T-helper 2 cell (primary cell): ENCODE data around the gene TIGD1.
"Not testable (repeated sequence)": the region's sequence is repeated elsewhere in the genome, so short reads cannot be mapped to it uniquely, and the experiment has no call there.

ENCODE experiments used
- DNase-seq, 5 experiments: peaks; one replicate each; pipeline versions ENCODE4 v3.0.0 to v3.0.0-alpha.2; 2012 to 2022

Gene TIGD1

DNA sequence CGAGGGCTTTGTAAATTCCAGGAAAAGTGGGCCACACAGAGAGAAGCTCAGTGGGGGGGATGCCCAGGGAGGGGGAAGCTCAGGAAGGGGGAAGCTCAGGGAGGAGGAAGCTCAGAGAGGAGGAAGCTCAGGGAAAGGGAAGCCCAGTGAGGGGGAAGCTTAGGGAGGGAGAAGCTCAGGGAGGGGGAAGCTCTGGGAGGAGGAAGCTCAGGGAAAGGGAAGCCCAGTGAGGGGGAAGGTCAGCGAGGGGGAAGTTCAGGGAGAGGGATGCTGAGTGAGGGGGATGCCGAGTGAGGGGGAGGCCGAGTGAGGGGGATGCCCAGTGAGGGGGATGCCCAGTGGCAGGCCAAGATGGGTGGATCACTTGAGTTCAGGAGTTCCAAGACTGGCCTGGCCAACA is 11.7 kb downstream of the TIGD1 start:
- no peak for DNase-seq

DNA sequence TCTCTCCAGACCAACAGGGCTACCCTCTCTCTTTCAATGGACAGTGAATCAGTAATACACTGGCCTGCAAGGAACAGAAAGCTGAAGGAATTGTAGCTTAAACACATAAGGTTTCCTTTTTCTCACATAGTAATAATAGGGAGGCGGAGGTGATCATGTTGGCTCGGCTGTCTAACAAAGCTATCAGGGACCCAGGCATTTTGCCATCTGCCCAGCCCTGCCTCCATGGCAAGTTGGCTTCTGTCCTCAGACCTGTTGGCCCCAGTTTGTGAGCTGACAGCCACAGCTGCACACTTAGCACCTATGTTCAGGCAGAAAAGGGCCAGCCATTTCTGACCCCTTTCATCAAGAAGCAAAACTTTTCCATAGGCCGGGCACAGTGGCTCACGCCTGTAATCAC is 12.9 kb downstream of the TIGD1 start:
- no peak for DNase-seq

DNA sequence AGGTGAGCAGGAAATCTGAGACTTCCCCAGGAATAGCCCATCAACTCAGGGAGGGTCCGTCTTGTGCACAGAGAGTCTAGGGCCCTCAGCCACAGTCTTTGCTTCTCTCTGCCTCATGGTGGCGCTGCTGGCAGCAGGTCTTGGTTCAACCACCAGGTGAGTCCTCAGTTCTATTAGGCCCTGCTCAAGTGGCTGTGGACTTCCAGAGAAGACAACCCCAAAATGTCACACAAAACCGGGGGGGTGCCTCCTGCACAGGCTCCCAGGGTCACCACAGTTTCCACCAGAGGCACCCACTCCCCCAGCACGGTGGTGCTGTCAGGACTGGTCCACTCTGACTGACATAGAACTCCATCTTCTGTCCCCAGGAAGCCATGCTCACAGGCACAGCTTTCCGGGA is 13.3 kb downstream of the TIGD1 start:
- no peak for DNase-seq

DNA sequence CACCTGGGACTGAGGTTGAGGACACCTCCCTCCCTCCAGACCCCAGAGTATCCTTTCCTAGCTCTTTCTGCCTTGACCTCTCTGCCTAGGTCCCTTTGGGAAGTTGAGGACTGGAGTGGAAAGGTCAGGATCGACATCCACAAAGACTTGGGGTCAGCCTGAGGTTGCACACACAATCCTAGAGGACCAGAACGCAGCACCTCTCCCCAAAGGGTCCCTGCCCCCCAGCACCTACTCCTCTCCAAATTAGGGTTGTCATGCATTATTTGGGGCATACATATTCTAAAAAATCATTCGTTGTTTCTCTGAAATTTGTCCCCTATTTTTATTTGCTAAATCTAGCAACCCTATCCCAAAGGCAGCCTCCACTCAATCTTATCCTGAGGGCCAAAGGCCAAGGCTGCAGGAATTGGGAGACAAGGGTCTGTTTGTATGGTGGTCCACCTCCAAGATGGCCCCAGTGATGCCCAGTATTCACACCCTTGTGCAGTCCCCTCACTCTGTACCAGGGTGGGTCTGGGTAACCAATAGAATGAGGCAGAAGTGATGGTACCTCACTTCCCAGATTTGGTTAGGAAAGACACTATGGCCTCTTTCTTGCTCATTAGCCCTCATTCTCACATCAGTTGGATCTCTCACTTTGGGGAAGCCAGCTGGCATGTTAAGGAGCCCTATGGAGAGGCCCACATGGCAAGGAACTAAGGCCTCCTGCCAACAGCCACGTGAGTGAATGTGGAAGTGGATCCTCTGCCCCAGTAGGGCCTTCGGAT is 14.4 kb downstream of the TIGD1 start:
- DNase-seq = no peak

DNA sequence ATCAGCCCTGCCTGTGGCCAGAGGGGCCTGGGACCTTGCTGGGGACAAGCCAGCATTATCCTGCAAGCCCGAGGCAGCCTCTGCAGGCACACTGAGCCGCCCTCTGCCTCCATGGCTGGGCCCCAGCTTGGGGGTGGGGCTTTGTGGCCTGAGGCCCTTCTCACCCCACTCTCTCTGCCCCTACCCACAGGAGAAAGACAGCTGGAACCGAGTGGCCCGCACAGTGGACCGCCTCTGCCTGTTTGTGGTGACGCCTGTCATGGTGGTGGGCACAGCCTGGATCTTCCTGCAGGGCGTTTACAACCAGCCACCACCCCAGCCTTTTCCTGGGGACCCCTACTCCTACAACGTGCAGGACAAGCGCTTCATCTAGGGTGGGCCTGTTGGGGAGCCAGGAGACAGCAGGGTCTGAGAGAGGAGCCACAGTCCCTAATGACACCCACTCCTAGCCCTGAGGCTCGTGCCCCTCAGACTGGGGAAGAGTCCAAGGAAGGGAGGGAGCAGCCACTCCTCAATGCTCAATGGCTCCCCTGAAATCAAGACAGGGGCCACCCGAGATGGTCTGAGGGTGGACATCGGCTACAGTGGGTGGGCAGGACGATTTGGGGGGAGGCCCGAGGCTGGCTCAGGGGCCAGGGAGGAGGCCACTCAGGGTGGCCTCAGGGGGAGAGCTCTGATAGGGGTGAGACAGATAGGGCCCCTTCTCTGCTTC is 15.3 kb downstream of the TIGD1 start:
- DNase-seq = no peak

DNA sequence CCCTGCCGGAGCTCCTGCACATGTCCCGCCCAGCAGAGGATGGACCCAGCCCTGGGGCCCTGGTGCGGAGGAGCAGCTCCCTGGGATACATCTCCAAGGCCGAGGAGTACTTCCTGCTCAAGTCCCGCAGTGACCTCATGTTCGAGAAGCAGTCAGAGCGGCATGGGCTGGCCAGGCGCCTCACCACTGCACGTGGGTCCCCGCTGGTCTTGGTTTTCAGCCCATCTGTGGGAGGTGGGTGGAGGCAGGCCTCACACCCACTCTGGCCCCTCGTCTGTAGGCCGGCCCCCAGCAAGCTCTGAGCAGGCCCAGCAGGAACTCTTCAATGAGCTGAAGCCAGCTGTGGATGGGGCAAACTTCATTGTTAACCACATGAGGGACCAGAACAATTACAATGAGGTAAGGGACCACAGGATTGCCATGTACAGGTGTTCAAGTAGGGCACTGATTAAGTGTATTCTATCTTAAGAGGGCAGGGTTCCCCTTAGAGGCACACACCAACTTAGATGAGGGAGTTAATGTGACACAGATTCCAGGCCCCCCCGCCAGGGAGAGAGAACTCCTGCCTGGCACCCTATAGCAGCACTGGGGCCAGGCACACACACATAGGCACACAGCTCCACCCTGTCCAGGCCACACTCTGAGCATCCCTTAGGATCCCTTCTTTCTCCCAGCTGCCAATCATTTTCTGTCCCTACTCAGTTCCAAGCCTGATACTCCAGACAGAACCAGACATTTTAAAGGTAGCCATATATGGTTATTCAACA is 16.2 kb downstream of the TIGD1 start:
- DNase-seq = no peak

DNA sequence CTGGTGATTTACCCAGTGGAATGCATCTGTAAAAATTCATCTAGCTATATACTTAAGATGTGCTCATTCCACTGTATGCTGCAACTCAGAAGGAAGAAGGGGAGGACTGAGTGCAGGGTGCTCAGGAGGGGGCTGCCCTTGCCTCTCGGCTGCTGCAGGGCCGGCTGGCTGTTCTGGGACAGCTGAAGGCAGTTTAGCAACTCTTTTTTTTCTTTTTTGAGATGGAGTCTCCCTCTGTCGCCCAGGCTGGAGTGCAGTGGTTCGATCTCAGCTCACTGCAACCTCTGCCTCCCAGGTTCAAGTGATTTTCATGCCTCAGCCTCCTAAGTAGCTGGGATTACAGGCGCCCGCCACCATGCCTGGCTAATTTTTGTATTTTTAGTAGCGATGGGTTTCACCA is 17.5 kb downstream of the TIGD1 start:
- DNase-seq = not testable (repeated sequence)

DNA sequence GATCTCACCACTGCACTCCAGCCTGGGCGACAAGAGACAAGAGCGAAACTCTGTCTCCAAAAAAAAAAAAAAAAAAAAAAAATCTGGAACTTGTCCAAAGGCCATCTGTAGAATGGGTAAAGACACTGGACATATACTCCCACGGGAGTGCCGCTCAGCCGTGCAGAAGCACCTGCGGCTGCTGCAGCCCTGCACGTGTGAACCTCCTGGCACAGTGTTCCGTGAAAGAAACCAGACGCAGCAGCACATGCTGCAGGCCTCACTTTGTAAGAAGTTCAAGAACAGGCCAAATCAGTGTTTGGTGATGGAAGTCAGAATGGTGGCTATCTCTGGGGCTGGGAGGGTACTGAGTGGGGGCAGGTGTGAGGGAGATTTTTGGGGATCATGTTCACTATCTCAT is 17.9 kb downstream of the TIGD1 start:
- no peak for DNase-seq

DNA sequence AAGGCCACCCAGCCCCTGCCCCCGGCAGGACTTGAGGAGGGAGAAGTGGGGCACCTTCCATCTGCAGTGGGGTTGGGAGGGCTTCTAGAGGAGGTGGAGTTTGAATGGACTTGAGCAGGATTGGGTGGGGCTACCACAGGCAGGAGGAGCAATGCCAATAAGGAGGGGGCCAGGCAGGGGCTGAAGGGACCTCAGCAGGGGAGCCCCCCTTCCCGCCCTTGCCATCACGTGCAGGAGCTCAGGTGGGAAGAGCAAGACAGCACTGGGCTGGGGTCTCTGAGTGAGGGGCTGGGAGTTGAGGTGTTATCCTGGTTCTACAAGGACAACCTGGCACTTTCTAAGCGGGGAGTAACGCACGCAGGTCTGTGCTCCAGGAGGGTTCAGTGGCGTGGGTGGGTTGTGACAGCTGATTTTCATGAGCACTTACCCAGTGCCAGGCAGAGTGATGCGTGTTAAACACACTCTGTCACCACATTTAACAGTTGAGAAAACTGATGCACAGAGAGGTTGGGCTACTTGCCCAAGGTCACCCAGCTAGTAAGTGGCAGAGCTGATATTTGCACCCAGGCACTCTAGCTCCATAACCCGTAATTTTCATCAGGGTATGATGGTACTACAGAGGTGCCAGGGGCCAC is 19.6 kb downstream of the TIGD1 start:
- no peak for DNase-seq

DNA sequence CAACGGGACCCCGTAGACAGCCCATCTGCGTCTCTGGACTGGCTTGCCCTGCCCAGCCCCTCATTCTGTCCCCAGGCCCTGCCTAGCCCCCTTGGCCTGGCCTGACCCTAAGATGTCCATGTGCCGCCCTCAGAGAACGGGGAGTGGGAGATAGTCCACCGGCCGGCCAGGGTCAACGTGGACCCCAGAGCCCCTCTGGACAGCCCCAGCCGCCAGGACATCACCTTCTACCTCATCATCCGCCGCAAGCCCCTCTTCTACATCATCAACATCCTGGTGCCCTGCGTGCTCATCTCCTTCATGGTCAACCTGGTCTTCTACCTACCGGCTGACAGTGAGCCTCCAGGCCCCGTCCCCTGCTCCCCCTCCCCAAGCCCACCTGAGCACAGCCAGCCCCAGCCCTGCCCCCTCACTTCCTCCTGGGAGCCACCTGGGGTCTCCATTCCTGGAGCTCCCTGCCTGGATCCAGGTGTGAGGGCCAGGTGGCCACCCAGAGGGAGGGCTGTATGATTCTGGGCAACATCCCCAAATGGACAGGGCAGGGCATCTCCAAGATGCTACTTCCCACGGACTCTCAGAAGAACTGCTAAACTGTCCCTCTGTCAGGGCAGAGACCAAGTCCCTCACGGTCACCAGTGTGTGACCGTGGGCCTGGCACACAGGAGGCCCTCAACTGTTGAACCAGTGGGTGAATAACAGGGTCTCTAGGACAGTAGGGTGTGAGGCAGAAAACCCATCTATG is 20.4 kb downstream of the TIGD1 start:
- DNase-seq = no peak

DNA sequence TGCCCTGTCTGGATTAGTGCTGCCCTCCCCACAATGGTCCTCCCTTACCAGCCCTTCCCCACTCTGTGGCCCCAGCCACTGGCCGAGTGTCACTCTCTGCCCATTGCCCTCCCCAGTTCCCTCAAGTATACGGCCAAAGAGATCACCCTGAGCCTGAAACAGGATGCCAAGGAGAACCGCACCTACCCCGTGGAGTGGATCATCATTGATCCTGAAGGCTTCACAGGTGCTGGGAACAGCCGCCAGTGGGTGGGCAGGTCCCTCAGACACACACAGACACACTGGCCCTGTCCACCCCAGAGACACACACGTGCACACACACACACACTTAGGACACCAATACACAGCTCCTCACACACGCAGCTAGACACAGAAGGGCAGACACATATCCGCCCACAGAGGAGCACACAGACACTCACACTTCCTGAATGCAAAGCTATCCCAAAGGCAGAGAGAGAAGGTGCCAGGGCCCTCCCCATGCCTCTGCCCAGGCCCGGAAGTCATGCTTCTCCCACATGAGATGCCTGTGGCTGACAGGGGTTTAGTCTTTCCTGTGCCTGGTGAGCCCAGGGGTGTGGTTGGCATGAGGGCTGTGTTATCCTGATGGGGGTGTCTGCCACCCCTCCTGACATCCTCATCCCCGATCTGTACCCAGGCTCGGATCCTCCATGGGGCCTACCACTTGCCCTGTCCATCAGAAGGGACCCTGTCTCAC is 21.5 kb downstream of the TIGD1 start:
- no peak for DNase-seq

DNA sequence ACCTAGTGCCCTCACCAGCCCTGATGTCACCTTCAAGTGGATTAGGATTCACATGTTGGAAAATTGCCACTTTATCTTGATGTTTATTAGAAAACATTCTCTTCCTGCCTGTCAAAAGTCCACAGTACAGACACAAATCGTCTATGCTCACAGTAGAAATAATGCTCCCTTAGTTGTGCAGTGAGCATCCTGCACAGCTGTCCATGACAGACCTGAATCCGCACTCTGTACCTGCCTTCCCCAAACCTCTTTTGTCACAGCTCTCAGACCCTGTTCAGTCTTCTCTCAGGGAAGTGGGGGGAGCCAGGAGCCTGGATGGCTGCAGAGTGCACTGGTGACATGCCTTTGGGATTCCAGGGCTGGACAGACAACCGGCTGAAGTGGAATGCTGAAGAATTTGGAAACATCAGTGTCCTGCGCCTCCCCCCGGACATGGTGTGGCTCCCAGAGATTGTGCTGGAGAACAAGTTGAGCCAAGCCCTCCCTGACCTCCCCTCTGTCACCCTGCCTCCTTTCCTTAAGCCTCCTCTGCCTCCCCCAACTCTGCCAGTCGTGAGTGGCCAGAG is 22.4 kb downstream of the TIGD1 start:
- DNase-seq = no peak

DNA sequence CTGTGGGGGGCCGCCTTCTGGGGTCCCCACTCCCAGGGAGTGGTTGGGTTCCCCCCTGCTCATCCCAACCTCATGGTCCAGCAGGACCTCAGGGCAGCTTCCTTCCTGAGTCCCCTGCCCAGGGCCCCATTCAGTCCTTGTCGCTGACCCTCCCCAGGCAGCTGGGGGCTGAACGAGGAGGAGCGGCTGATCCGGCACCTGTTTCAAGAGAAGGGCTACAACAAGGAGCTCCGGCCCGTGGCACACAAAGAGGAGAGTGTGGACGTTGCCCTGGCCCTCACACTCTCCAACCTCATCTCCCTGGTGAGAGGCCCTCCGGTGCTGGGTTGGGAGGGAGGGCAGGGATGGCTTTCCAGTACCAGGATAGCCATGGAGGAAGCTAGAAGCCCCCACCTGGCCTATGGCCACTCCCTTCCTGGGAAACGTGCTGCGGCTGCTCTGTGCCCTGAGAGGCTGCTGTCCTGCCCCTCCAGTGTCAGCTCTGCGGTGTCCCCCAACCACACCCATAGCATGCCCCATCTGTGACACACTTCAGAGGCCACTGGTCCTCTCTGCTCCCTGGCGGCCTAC is 23.9 kb downstream of the TIGD1 start:
- DNase-seq = no peak

DNA sequence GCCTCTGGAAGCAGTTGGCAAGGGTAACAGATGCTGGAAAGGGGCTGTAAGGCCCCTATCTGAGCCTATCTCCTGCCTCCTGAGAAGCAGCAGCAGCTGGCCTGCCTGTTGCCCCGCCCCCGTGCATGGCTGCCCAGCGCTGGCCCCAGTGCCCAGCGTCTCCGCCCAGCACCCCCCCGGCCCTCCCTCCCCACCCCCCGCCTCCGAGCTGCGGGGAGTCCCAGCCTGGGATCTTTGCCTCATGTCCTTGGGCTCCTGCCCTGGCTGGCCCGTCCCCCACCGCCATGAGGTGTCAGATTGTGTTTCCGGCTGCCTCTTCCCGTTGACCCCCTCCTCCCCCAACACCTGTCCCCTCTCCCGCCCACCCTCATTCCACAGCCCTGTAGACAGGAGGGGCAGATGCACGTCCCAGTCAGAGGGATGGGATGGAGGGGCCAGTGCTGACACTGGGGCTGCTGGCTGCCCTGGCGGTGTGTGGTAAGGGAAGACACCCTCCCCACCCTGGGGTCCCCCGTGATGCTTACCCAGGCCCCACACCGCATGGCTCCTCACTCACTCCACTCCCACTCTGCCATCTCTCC is 24.5 kb downstream of the TIGD1 start, which contains the start of gene CHRND:
TSS of gene CHRND (plus strand) at position 370 of the 581 bp plus-strand sequence. CDS start at position 426, 56 bp downstream.
- DNase-seq = no peak

DNA sequence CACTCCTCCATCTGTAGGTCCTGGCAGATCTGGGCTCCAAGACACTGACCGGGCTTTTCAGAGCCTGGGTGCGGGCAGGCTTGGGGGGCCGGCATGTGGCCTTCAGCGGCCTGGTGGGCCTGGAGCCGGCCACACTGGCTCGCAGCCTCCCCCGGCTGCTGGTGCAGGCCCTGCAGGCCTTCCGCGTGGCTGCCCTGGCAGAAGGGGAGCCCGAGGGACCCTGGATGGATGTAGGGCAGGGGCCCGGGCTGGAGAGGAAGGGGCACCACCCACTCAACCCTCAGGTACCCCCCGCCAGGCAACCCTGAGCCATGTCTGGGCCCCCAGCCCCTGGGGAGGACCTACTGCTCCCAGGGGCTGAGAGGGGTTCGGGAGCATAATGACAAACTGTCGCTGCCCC is 25.2 kb downstream of the TIGD1 start:
- no peak for DNase-seq

DNA sequence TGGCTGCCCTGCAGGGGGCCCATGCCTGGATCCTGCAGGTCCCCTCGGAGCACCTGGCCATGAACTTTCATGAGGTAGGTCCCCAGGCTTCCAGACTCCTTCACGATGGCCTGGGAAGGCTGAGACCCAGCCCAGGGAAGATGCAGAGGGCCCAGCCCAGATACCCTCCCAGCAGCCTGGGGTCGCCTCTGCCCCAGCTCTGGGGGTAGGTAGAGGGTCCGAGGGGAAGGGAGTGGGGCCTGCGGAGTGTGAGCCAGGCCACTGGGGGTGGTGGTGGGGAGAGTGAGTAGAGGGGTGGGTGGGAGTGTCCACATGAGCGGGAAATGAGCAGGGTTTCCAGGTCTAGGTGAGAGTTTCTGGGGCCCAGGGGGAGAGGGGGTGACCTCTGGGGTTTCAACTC is 25.6 kb downstream of the TIGD1 start:
- no peak for DNase-seq

DNA sequence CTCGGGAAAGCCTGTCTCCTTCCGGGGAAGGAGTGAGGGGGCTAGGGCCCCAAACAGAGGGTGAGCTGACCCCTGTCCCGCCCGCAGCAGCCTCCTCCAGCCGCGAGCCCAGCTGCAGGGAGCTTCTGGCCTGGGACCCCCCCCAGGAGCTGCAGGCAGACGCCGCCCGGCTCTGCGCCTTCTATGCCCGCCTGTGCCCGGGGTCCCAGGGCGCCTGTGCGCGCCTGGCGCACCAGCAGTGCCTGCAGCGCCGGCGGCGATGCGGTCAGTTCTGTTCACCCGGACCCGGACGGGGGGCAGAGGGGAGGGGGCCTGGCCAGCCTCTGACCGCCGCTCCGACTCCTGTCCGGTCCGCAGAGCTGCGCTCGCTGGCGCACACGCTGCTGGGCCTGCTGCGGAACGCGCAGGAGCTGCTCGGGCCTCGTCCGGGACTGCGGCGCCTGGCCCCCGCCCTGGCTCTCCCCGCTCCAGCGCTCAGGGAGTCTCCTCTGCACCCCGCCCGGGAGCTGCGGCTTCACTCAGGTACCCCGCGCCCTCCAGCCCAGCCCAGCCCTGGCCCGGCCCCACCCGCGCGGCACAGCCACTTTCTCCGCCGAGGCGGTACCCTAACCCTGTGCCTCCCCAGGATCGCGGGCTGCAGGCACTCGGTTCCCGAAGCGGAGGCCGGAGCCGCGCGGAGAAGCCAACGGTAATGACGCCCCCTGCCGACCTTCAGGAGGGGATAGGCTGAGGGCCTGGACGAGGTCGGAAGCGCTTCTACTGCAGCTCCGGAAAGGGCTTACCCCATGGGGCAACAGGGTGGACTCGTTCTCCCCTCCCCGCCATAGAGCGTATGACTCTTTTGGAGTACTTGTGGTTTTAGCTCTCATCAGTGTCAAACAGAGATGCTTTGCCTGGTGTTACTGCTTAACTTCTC is 26.4 kb downstream of the TIGD1 start:
- DNase-seq = peak in 1 of 5 experiments; percentile 27

DNA sequence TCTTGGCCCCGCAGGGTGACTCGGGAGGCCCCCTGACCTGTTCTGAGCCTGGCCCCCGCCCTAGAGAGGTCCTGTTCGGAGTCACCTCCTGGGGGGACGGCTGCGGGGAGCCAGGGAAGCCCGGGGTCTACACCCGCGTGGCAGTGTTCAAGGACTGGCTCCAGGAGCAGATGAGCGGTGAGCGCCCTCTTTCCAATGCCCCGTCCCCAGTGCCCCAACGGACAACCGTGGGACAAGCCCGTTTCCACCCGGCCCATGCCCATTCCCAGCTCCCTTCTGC is 27.0 kb downstream of the TIGD1 start:
- DNase-seq = no peak

DNA sequence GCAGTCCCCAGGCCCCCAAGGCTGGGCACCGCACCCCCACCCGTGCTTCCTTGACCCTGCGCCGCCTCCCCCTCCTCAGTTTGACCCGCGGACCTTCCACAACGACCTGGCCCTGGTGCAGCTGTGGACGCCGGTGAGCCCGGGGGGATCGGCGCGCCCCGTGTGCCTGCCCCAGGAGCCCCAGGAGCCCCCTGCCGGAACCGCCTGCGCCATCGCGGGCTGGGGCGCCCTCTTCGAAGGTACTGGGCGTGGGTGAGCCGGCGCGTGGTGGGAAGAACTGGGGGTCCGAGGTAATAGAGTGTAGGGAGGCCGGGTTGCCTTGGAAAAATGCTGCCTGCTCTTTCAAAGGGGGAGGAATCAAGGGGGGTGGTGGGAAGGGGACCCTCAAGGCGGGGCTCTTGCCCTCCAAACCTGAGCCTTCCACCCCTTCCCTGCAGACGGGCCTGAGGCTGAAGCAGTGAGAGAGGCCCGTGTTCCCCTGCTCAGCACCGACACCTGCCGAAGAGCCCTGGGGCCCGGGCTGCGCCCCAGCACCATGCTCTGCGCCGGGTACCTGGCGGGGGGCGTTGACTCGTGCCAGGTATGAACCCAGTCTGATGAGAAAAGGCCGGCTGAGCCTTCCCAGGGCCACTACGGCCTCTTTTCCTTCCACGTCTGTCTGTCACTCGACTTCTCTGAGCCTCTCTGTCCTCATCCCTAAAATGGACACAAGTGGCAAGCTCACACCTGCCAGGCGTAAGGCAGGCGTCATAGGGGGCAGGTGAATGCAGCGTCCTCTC is 27.5 kb downstream of the TIGD1 start:
- no peak for DNase-seq
